ENCODE measurements around the gene LIME1.

LIME1 gene

GRCh38 chr20:63740627-63741353 lies 4.3 kb downstream of the LIME1 start:
- H3K9ac ChIP-seq = no peak overlapping the region
- no peaks in the 10 kb centered on the region for H3K79me2 ChIP-seq
- TF ChIP-seq CTCF (IDR thresholded peaks at IDR 0.05) = peak; percentile 36
- H3K4me3 ChIP-seq (ENCODE audit: low read depth, low read length) = peak overlapping the region; percentile 63
- no peaks in the 10 kb centered on the region for H3K9me3 ChIP-seq (ENCODE audit: control insufficient read depth, low read length)
- H3K27ac ChIP-seq = peak overlapping the region; percentile 66
- no peaks in the 10 kb centered on the region for H3K36me3 ChIP-seq (ENCODE audit: control insufficient read depth, insufficient read depth, low read length)
- peak overlapping the region; percentile 57 for H2AFZ ChIP-seq
- H3K4me1 ChIP-seq = peaks cover 10% of the 10 kb centered on the region
- H3K27me3 ChIP-seq (ENCODE audit: control insufficient read depth, insufficient read depth, low read length) = no peaks in the 10 kb centered on the region
- H3K4me2 ChIP-seq (ENCODE audit: low read length) = peak overlapping the region; percentile 70

GRCh38 chr20:63741354-63741675 lies 4.9 kb downstream of the LIME1 start:
- H3K9ac ChIP-seq = no peak overlapping the region
- H2AFZ ChIP-seq = no peak overlapping the region
- no peaks in the 10 kb centered on the region for H3K9me3 ChIP-seq (ENCODE audit: control insufficient read depth, low read length)
- no peak for TF ChIP-seq CTCF (IDR thresholded peaks at IDR 0.05)
- peak overlapping the region; percentile 63 for H3K4me3 ChIP-seq (ENCODE audit: low read depth, low read length)
- no peaks in the 10 kb centered on the region for H3K36me3 ChIP-seq (ENCODE audit: control insufficient read depth, insufficient read depth, low read length)
- no peaks in the 10 kb centered on the region for H3K79me2 ChIP-seq
- H3K4me1 ChIP-seq = peaks cover 10% of the 10 kb centered on the region
- no peaks in the 10 kb centered on the region for H3K27me3 ChIP-seq (ENCODE audit: control insufficient read depth, insufficient read depth, low read length)
- H3K27ac ChIP-seq = peak overlapping the region; percentile 66
- peak overlapping the region; percentile 70 for H3K4me2 ChIP-seq (ENCODE audit: low read length)

GRCh38 chr20:63741676-63742380 lies 5.4 kb downstream of the LIME1 start:
- Histone ChIP-seq H3K4me3 (ENCODE audit: low read depth, low read length) (peak overlapping the region; percentile 63), H3K36me3 (ENCODE audit: control insufficient read depth, insufficient read depth, low read length) (no peaks in the 10 kb centered on the region), H3K9ac (no peak overlapping the region)

GRCh38 chr20:63742381-63743024 lies 6.0 kb downstream of the LIME1 start:
- Histone ChIP-seq H3K9me3 (ENCODE audit: control insufficient read depth, low read length) (no peaks in the 10 kb centered on the region), H3K9ac (no peak overlapping the region), H3K36me3 (ENCODE audit: control insufficient read depth, insufficient read depth, low read length) (no peaks in the 10 kb centered on the region), H3K4me2 (ENCODE audit: low read length) (no peak overlapping the region), H2AFZ (no peak overlapping the region), H3K4me3 (ENCODE audit: low read depth, low read length) (no peak overlapping the region), H3K79me2 (no peaks in the 10 kb centered on the region), H3K27me3 (ENCODE audit: control insufficient read depth, insufficient read depth, low read length) (no peaks in the 10 kb centered on the region), H3K27ac (no peak overlapping the region), H3K4me1 (peaks cover 10% of the 10 kb centered on the region)
- TF ChIP-seq CTCF (IDR thresholded peaks at IDR 0.05) = no peak

More at GRCh38 chr20:63741676-63742380, 5.4 kb downstream of the LIME1 start:
- no peak for TF ChIP-seq CTCF (IDR thresholded peaks at IDR 0.05)
- no peaks in the 10 kb centered on the region for H3K27me3 ChIP-seq (ENCODE audit: control insufficient read depth, insufficient read depth, low read length)
- no peaks in the 10 kb centered on the region for H3K79me2 ChIP-seq
- H3K9me3 ChIP-seq (ENCODE audit: control insufficient read depth, low read length) = no peaks in the 10 kb centered on the region
- no peak overlapping the region for H2AFZ ChIP-seq
- peaks cover 10% of the 10 kb centered on the region for H3K4me1 ChIP-seq
- H3K27ac ChIP-seq = peak overlapping the region; percentile 66
- H3K4me2 ChIP-seq (ENCODE audit: low read length) = peak overlapping the region; percentile 70

Data from parathyroid adenoma (tissue), 2 donors.